Spleen (tissue), 11 donors: ENCODE measurements around the gene YEATS2. TPM values are rescaled to one million over a fixed set of nuclear protein-coding genes. Genes with fewer than 3 reads are reported as not detected.

Experiments
- DNase-seq: peaks from one replicate; pipeline ENCODE4 v3.0.0-alpha.2; 2020
- H3K27ac ChIP-seq, 8 donors: fragments of 200-600 bp; sonication (generic) in 7 of 8; 1 replicate in 4 of 8; 2 replicates in 4 of 8; pipeline versions ENCODE4 v1.5.0 to v1.8.0; 2016 to 2021; ENCODE audit warnings: inconsistent platforms in 4 of 8, mild to moderate bottlenecking in 4 of 8, moderate library complexity in 1 of 8
- H3K27me3 ChIP-seq, 7 donors: fragments of 200-600 bp; sonication (generic) in 6 of 7; replicated peaks in 1 of 7; 1 replicate in 4 of 7; 2 replicates in 3 of 7; pipeline versions ENCODE4 v1.5.0 to v1.8.0; 2016 to 2021; ENCODE audit warnings: inconsistent platforms in 3 of 7, mild to moderate bottlenecking in 1 of 7
- H3K36me3 ChIP-seq, 6 donors: fragments of 200-600 bp; sonication (generic) in 5 of 6; 1 replicate in 4 of 6; 2 replicates in 2 of 6; pipeline versions ENCODE4 v1.5.0 to v1.8.0; 2016 to 2021; ENCODE audit warnings: inconsistent platforms in 2 of 6
- H3K4me1 ChIP-seq, 6 donors: fragments of 200-600 bp; sonication (generic) in 5 of 6; 1 replicate in 3 of 6; 2 replicates in 3 of 6; pipeline versions ENCODE4 v1.5.0 to v1.8.0; 2016 to 2021; ENCODE audit warnings: inconsistent platforms in 3 of 6
- H3K4me3 ChIP-seq, 8 donors: fragments of 200-600 bp; sonication (generic) in 7 of 8; 1 replicate in 4 of 8; 2 replicates in 4 of 8; pipeline versions ENCODE4 v1.5.0 to v1.8.0; 2016 to 2021; ENCODE audit warnings: inconsistent platforms in 4 of 8, mild to moderate bottlenecking in 4 of 8, moderate library complexity in 2 of 8
- H3K9me3 ChIP-seq, 8 donors: fragments of 200-600 bp; sonication (generic) in 7 of 8; 1 replicate in 4 of 8; 2 replicates in 4 of 8; pipeline versions ENCODE4 v1.5.0 to v1.8.0; 2016 to 2021; ENCODE audit warnings: inconsistent platforms in 4 of 8
- CTCF ChIP-seq, 11 experiments: fragments of 200-600 bp in 7 of 11; fragments of 450-650 bp in 4 of 11; sonication (generic) in 4 of 11; IDR thresholded peaks in 8 of 11; conservative IDR thresholded peaks in 3 of 11; 1 replicate in 7 of 11; 2 replicates in 4 of 11; pipeline versions ENCODE4 v1.4.0 to v1.8.0; 2016 to 2021; ENCODE audit warnings: antibody characterized with exemption in 11 of 11, inconsistent platforms in 4 of 11, mild to moderate bottlenecking in 1 of 11
- POLR2A ChIP-seq, 3 donors: fragments of 450-650 bp; IDR thresholded peaks; one replicate each; pipeline ENCODE4 v1.5.1; 2017; ENCODE audit warnings: antibody characterized with exemption in 3 of 3, mild to moderate bottlenecking in 1 of 3
- POLR2AphosphoS5 ChIP-seq, 3 donors: sonication (generic); formaldehyde crosslinking; IDR thresholded peaks; one replicate each; pipeline ENCODE4 v1.5.1; 2017; ENCODE audit warnings: antibody characterized with exemption in 3 of 3
- WGBS, 5 donors: extraction: QIAGEN DNeasy Blood & Tissue Kit in 3 of 5; methylation state at CpG; one replicate each; pipeline versions ENCODE4 v1.1.5 to v1.1.7; 2013 to 2018; 5-methylcytosine and 5-hydroxymethylcytosine counted together
- intact Hi-C: fragments of 100-400 bp; cut with DNase I; formaldehyde crosslinking; loops from one replicate; pipeline ENCODE4 v1.15.0; 2023; ENCODE audit warnings: low total_unique reads
- polyA plus RNA-seq, 3 donors: library from polyadenylated mRNA; stranded (reverse); fragments of 200-250 nt; gene quantifications; one replicate each; pipeline ENCODE4 v1.2.1, GENCODE V29; 2013
- total RNA-seq, 7 donors: library from RNA; depleted of rRNA in 3 of 7; stranded (reverse); fragments of >200 nt in 3 of 7; fragmentation: NEBNext Ultra II Directional in 4 of 7; extraction: Animal tissue kit (Norgen Biotek cat#: 25700) in 4 of 7; gene quantifications; one replicate each; pipeline versions ENCODE4 v1.1.0 to v1.2.1, GENCODE V29; 2016 to 2021
- donor health status: healthy with polysubstance abuse.
- donor health status: DM: no; HTN: no; CAD: no; lungs with moderate emphysema.
- donor health status: DM: no; HTN: no; CAD: no.
- donor health status: Bipolar disorder and iron deficiency.
- donor health status: healthy.
- donor health status: DM: no; HTN: no; CAD: no.
- donor health status: DM: yes; HTN: yes; CAD: no.

YEATS2 gene
- total and polyA plus RNA-seq, 10 donors = 4.6 to 33.5 (median 24.9) TPM

- Histone ChIP-seq H3K4me3 (no peak overlapping the region), H3K27me3 (peaks cover 0 to 14% (median 0%) of the 10 kb centered on the region in 7 donors), H3K9me3 (no peaks in the 10 kb centered on the region), H3K27ac (no peak overlapping the region), H3K36me3 (peaks cover 0 to 57% (median 34%) of the 10 kb centered on the region in 6 donors), H3K4me1 (peaks cover 13 to 28% (median 21%) of the 10 kb centered on the region in 6 donors)
- peak; percentile 58 for DNase-seq
- 80 to 93% (median 83%) methylated on average over 14 of the region's 14 CpGs for WGBS, 5 donors
- TF ChIP-seq POLR2A (IDR thresholded peaks at IDR 0.05) = no peak
- TF ChIP-seq POLR2AphosphoS5 (IDR thresholded peaks at IDR 0.05) = peak in 1 of 3 donors; percentile 9
- no peak for TF ChIP-seq CTCF (IDR thresholded peaks at IDR 0.05 in 8 of 11, conservative IDR thresholded peaks at IDR 0.05 in 3 of 11)
- intact Hi-C loops = no loop called here
These were observed 130.4 kb downstream of the YEATS2 start for GRCh38 chr3:183827809-183828537.

- peaks cover 13 to 27% (median 21%) of the 10 kb centered on the region in 6 donors for H3K4me1 ChIP-seq
- intact Hi-C loops = no loop called here
- peaks cover 0 to 14% (median 0%) of the 10 kb centered on the region in 7 donors for H3K27me3 ChIP-seq
- no peak overlapping the region for H3K4me3 ChIP-seq
- no peak overlapping the region for H3K27ac ChIP-seq
- DNase-seq = no peak
- H3K36me3 ChIP-seq = peaks cover 0 to 62% (median 40%) of the 10 kb centered on the region in 6 donors
- H3K9me3 ChIP-seq = no peaks in the 10 kb centered on the region
- 90 to 99% (median 96%) methylated on average over 7 of the region's 7 CpGs for WGBS, 5 donors
- TF ChIP-seq POLR2AphosphoS5 (IDR thresholded peaks at IDR 0.05) (peak in 1 of 3 donors; percentile 7), CTCF (IDR thresholded peaks at IDR 0.05 in 8 of 11, conservative IDR thresholded peaks at IDR 0.05 in 3 of 11) (no peak), POLR2A (IDR thresholded peaks at IDR 0.05) (no peak)
These were observed 130.9 kb downstream of the YEATS2 start for GRCh38 chr3:183828538-183828870.

GRCh38 chr3:183829466-183829865 lies 131.9 kb downstream of the YEATS2 start:
- H3K4me1 ChIP-seq = peaks cover 5 to 17% (median 12%) of the 10 kb centered on the region in 6 donors
- TF ChIP-seq POLR2A (IDR thresholded peaks at IDR 0.05) (no peak), POLR2AphosphoS5 (IDR thresholded peaks at IDR 0.05) (no peak), CTCF (IDR thresholded peaks at IDR 0.05 in 8 of 11, conservative IDR thresholded peaks at IDR 0.05 in 3 of 11) (no peak)
- DNase-seq = no peak
- H3K27me3 ChIP-seq = peaks cover 0 to 8% (median 0%) of the 10 kb centered on the region in 7 donors
- H3K36me3 ChIP-seq = peaks cover 0 to 72% (median 48%) of the 10 kb centered on the region in 6 donors
- intact Hi-C loops = no loop called here
- H3K27ac ChIP-seq = no peak overlapping the region
- H3K9me3 ChIP-seq = no peaks in the 10 kb centered on the region
- no peak overlapping the region for H3K4me3 ChIP-seq
- 94 to 99% (median 96%) methylated on average over 9 of the region's 9 CpGs for WGBS, 5 donors

- Histone ChIP-seq H3K36me3 (peaks cover 0 to 79% (median 52%) of the 10 kb centered on the region in 6 donors), H3K9me3 (no peaks in the 10 kb centered on the region), H3K27me3 (peaks cover 0 to 1% (median 0%) of the 10 kb centered on the region in 7 donors), H3K4me3 (no peak overlapping the region), H3K4me1 (peaks cover 3 to 10% (median 5%) of the 10 kb centered on the region in 6 donors), H3K27ac (no peak overlapping the region)
- 90 to 97% (median 96%) methylated on average over 9 of the region's 9 CpGs for WGBS, 5 donors
- DNase-seq = no peak
- intact Hi-C loops = no loop called here
- TF ChIP-seq POLR2A (IDR thresholded peaks at IDR 0.05) (no peak), POLR2AphosphoS5 (IDR thresholded peaks at IDR 0.05) (no peak), CTCF (IDR thresholded peaks at IDR 0.05 in 8 of 11, conservative IDR thresholded peaks at IDR 0.05 in 3 of 11) (no peak)
These were observed 132.6 kb downstream of the YEATS2 start for GRCh38 chr3:183830187-183830586.
